Esophagus squamous epithelium (tissue), 4 donors: ENCODE results near the gene HNRNPA3.

Source experiments
- CTCF ChIP-seq, 6 experiments: fragments of 450-650 bp in 4 of 6; fragments of 200-600 bp in 2 of 6; sonication (generic) in 2 of 6; IDR thresholded peaks; one replicate each; pipeline ENCODE4 v1.5.1; 2016 to 2019; ENCODE audit warnings: antibody characterized with exemption in 6 of 6, mild to moderate bottlenecking in 4 of 6, moderate library complexity in 4 of 6
- POLR2A ChIP-seq, 4 donors: fragments of 450-650 bp; IDR thresholded peaks; one replicate each; pipeline ENCODE4 v1.6.1; 2017; ENCODE audit warnings: antibody characterized with exemption in 4 of 4, mild to moderate bottlenecking in 4 of 4, moderate library complexity in 3 of 4

GRCh38 chr2:177261116-177262060 is 48.8 kb downstream of the HNRNPA3 start:
- TF ChIP-seq CTCF (IDR thresholded peaks at IDR 0.05), result no peak
- TF ChIP-seq POLR2A (IDR thresholded peaks at IDR 0.05), result no peak
